Transverse colon (tissue), 4 donors: ENCODE results near the gene DYNC1LI2.

ENCODE experiments used
- CTCF ChIP-seq, 5 experiments: fragments of 200-600 bp in 3 of 5; fragments of 450-650 bp in 2 of 5; sonication (generic) in 3 of 5; IDR thresholded peaks; 1 replicate in 2 of 5; 2 replicates in 3 of 5; pipeline ENCODE4 v1.5.1; 2016 to 2017; ENCODE audit warnings: antibody characterized with exemption in 5 of 5, inconsistent platforms in 3 of 5, mild to moderate bottlenecking in 2 of 5, moderate library complexity in 1 of 5
- POLR2A ChIP-seq: fragments of 450-650 bp; IDR thresholded peaks from one replicate; pipeline ENCODE4 v1.6.1; 2016; ENCODE audit warnings: antibody characterized with exemption, mild to moderate bottlenecking, moderate library complexity
- POLR2AphosphoS5 ChIP-seq, 3 donors: sonication (generic); formaldehyde crosslinking; IDR thresholded peaks; one replicate each; pipeline ENCODE4 v1.6.1; 2016; ENCODE audit warnings: antibody characterized with exemption in 3 of 3

- no peak for TF ChIP-seq CTCF (IDR thresholded peaks at IDR 0.05)
- TF ChIP-seq POLR2A: no peak
- no peak for TF ChIP-seq POLR2AphosphoS5 (IDR thresholded peaks at IDR 0.05)
Measured at GRCh38 chr16:66676599-66676998, 74.8 kb downstream of the DYNC1LI2 start.
